HCT116 (cell line): ENCODE results near the gene INTU.
A peak's percentile ranks its signal among the peaks of the same experiment; 100 is the strongest.

Experiments used
- POLR2AphosphoS5 ChIP-seq: IDR thresholded peaks from 2 replicates; pipeline ENCODE4 v1.6.1; 2011; ENCODE audit warnings: mild to moderate bottlenecking, low read depth, low read length, moderate library complexity
- RAD21 ChIP-seq: IDR thresholded peaks from 2 replicates; pipeline ENCODE4 v1.6.1; 2012; ENCODE audit warnings: low read depth, mild to moderate bottlenecking
- SIN3A ChIP-seq: IDR thresholded peaks from 2 replicates; pipeline ENCODE4 v1.6.1; 2012; ENCODE audit warnings: low read depth
- TF ChIP-seq, protein P1 (sequence below), 3 experiments: fragments of 200-600 bp in 1 of 3; sonication (generic) in 1 of 3; IDR thresholded peaks in 2 of 3; conservative IDR thresholded peaks in 1 of 3; 2 replicates each; pipeline ENCODE4 v1.5.1; 2012 to 2017; ENCODE audit warnings: low read depth in 2 of 3, low read length in 2 of 3, antibody characterized with exemption in 1 of 3, borderline replicate concordance in 1 of 3, control low read depth in 1 of 3, mild to moderate bottlenecking in 1 of 3, mixed read lengths in 1 of 3, mixed run types in 1 of 3, moderate library complexity in 1 of 3; ENCODE audit not compliant: insufficient read depth in 1 of 3
- TF ChIP-seq, protein P2 (sequence below): IDR thresholded peaks from 2 replicates; pipeline ENCODE4 v1.6.1; 2012; ENCODE audit warnings: low read depth

DNA sequence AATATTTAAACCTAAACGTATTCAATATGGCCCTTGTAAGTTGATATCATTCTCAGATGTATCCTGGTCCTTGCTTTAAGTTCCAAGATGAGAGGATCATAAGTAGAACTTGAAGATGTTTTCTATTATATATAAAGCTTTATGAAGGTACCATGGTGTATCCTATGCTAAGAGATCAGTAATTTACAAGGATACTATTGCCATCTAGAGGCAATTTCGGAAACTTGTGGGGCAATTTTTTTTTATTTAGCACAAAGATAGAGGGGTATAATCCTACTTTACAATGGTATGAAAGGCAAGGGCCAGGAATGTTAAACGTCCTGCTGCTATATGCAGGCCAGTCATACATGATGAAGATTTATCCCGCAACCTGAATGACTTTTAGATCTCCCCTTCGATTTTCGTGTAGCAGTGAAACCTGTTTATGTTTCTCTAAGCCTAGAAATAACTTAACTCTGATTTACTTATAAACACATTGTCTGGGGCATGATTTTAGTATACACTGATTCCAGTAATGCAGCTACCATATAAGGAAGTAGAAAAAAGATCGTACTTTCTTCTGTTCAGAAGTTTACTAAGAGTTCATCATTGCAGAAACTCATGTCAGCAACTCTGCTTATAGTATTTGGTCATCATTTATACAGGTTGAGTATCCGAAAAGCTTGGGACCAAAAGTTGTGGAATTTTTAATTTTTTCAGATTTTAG is 100.0 kb downstream of the INTU start:
- TF ChIP-seq, protein P1, sequence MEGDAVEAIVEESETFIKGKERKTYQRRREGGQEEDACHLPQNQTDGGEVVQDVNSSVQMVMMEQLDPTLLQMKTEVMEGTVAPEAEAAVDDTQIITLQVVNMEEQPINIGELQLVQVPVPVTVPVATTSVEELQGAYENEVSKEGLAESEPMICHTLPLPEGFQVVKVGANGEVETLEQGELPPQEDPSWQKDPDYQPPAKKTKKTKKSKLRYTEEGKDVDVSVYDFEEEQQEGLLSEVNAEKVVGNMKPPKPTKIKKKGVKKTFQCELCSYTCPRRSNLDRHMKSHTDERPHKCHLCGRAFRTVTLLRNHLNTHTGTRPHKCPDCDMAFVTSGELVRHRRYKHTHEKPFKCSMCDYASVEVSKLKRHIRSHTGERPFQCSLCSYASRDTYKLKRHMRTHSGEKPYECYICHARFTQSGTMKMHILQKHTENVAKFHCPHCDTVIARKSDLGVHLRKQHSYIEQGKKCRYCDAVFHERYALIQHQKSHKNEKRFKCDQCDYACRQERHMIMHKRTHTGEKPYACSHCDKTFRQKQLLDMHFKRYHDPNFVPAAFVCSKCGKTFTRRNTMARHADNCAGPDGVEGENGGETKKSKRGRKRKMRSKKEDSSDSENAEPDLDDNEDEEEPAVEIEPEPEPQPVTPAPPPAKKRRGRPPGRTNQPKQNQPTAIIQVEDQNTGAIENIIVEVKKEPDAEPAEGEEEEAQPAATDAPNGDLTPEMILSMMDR (IDR thresholded peaks at IDR 0.05 in 2 of 3, conservative IDR thresholded peaks at IDR 0.05 in 1 of 3; ENCODE audit: borderline replicate concordance in 1 of 3, insufficient read depth in 1 of 3, low read depth in 2 of 3, low read length in 2 of 3), result peak; percentile 40 to 84 (median 76); a peak in 5 of 6 replicates
- TF ChIP-seq, protein P2, sequence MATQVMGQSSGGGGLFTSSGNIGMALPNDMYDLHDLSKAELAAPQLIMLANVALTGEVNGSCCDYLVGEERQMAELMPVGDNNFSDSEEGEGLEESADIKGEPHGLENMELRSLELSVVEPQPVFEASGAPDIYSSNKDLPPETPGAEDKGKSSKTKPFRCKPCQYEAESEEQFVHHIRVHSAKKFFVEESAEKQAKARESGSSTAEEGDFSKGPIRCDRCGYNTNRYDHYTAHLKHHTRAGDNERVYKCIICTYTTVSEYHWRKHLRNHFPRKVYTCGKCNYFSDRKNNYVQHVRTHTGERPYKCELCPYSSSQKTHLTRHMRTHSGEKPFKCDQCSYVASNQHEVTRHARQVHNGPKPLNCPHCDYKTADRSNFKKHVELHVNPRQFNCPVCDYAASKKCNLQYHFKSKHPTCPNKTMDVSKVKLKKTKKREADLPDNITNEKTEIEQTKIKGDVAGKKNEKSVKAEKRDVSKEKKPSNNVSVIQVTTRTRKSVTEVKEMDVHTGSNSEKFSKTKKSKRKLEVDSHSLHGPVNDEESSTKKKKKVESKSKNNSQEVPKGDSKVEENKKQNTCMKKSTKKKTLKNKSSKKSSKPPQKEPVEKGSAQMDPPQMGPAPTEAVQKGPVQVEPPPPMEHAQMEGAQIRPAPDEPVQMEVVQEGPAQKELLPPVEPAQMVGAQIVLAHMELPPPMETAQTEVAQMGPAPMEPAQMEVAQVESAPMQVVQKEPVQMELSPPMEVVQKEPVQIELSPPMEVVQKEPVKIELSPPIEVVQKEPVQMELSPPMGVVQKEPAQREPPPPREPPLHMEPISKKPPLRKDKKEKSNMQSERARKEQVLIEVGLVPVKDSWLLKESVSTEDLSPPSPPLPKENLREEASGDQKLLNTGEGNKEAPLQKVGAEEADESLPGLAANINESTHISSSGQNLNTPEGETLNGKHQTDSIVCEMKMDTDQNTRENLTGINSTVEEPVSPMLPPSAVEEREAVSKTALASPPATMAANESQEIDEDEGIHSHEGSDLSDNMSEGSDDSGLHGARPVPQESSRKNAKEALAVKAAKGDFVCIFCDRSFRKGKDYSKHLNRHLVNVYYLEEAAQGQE, result no peak
- TF ChIP-seq SIN3A (no peak), RAD21 (peak; percentile 86), POLR2AphosphoS5 (no peak)
